ENCODE data around the gene PRKCQ.

DNA sequence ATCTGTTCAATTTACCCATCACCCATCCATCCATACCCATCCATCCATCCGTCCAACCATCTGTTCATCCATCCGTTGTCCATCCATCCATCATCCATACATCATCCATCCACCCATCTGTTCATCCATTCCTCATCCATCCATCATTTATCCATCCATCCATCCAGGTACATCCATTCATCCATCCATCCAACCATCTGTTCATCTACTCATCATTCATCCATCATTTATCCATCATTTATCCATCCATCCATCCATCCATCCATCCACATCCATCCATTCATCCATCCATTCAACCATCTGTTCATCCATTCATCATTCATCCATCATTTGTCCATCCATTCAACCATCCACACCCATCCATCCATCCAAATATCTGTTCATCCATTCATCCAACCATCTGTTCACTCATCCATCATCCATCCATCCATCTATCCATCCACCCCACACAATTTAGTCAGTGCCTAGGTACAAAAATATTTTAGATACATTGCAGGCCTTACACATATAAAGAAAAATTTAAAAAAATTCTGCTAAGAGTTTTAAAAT is 119.1 kb downstream of the PRKCQ start:
- TF ChIP-seq, protein P1, sequence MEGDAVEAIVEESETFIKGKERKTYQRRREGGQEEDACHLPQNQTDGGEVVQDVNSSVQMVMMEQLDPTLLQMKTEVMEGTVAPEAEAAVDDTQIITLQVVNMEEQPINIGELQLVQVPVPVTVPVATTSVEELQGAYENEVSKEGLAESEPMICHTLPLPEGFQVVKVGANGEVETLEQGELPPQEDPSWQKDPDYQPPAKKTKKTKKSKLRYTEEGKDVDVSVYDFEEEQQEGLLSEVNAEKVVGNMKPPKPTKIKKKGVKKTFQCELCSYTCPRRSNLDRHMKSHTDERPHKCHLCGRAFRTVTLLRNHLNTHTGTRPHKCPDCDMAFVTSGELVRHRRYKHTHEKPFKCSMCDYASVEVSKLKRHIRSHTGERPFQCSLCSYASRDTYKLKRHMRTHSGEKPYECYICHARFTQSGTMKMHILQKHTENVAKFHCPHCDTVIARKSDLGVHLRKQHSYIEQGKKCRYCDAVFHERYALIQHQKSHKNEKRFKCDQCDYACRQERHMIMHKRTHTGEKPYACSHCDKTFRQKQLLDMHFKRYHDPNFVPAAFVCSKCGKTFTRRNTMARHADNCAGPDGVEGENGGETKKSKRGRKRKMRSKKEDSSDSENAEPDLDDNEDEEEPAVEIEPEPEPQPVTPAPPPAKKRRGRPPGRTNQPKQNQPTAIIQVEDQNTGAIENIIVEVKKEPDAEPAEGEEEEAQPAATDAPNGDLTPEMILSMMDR (IDR thresholded peaks at IDR 0.05) = no peak
- TF ChIP-seq POLR2A (IDR thresholded peaks at IDR 0.05) = no peak

Data from testis (tissue), 2 donors.